ENCODE results near the gene DRD5.

Gene DRD5

DNA sequence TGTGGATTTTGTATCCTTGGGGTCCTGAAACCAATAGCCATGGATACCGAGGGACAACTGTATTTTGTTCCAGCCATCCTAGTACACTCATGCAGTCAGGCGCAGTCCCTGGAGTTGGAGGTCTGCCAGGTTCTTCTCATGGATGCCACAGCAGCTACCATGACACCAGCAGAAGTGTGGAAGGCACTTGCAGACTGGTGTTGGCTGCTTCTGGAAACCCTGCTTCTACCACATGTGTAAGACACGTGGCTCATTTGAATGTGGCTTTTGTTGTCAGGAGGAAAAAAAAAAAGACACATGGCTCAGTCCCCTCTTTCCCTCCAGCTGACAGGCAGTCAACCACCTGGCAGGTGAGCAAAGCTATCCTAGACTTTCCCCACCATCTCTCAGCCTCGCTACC is 19.4 kb downstream of the DRD5 start:
- Histone ChIP-seq H3K79me2 (ENCODE audit: insufficient read depth, low read length) (no peaks in the 10 kb centered on the region), H3K4me1 (ENCODE audit: insufficient read depth, low read length, severe bottlenecking) (no peaks in the 10 kb centered on the region), H3K4me2 (ENCODE audit: low read length) (no peak overlapping the region), H3K36me3 (ENCODE audit: insufficient read depth, low read length) (no peaks in the 10 kb centered on the region), H3K9me2 (ENCODE audit: low read depth, low read length) (no peaks in the 10 kb centered on the region), H3K4me3 (ENCODE audit: low read depth, low read length, poor library complexity, severe bottlenecking) (no peak overlapping the region), H3K27me3 (ENCODE audit: insufficient read depth, low read length) (no peaks in the 10 kb centered on the region), H3K27ac (ENCODE audit: low read depth, low read length, poor library complexity, severe bottlenecking) (no peak overlapping the region), H3K9me3 (ENCODE audit: low read length) (no peaks in the 10 kb centered on the region), H2AFZ (ENCODE audit: low read length) (no peak overlapping the region), H4K20me1 (ENCODE audit: insufficient read depth, low read length) (no peaks in the 10 kb centered on the region), H3K9ac (ENCODE audit: low read length) (no peak overlapping the region), H3F3A (ENCODE audit: insufficient read depth, low read length) (no peaks in the 10 kb centered on the region)
- TF ChIP-seq, protein P1, sequence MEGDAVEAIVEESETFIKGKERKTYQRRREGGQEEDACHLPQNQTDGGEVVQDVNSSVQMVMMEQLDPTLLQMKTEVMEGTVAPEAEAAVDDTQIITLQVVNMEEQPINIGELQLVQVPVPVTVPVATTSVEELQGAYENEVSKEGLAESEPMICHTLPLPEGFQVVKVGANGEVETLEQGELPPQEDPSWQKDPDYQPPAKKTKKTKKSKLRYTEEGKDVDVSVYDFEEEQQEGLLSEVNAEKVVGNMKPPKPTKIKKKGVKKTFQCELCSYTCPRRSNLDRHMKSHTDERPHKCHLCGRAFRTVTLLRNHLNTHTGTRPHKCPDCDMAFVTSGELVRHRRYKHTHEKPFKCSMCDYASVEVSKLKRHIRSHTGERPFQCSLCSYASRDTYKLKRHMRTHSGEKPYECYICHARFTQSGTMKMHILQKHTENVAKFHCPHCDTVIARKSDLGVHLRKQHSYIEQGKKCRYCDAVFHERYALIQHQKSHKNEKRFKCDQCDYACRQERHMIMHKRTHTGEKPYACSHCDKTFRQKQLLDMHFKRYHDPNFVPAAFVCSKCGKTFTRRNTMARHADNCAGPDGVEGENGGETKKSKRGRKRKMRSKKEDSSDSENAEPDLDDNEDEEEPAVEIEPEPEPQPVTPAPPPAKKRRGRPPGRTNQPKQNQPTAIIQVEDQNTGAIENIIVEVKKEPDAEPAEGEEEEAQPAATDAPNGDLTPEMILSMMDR (IDR thresholded peaks at IDR 0.05; ENCODE audit: low read length) = no peak

DNA sequence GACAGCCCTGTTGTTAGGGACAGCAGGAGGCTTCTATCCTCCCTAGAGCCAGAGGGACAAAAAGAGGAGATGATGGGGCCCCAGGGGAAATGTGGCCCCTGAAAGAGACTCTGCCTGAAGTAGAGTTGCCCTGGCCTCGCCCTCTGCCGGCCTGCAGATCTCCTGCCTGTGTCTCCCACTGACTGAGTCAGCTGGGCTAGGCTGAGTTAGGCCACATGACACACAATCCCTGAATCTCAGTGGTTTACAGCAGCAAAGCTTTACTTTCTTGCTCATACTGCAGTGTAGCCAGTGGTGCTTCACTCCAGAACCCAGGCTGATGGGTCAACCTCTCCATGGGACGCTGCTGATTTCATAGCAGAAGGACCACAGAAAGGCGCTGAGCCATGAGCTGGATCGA is 23.5 kb downstream of the DRD5 start:
- Histone ChIP-seq H3K4me3 (ENCODE audit: low read depth, low read length, poor library complexity, severe bottlenecking) (no peak overlapping the region), H3K4me2 (ENCODE audit: low read length) (no peak overlapping the region), H4K20me1 (ENCODE audit: insufficient read depth, low read length) (no peaks in the 10 kb centered on the region), H3K79me2 (ENCODE audit: insufficient read depth, low read length) (no peaks in the 10 kb centered on the region), H3K27me3 (ENCODE audit: insufficient read depth, low read length) (no peaks in the 10 kb centered on the region), H3K36me3 (ENCODE audit: insufficient read depth, low read length) (no peaks in the 10 kb centered on the region), H3K9ac (ENCODE audit: low read length) (no peak overlapping the region), H3K4me1 (ENCODE audit: insufficient read depth, low read length, severe bottlenecking) (no peaks in the 10 kb centered on the region), H3K9me3 (ENCODE audit: low read length) (no peaks in the 10 kb centered on the region), H3K27ac (ENCODE audit: low read depth, low read length, poor library complexity, severe bottlenecking) (no peak overlapping the region), H3F3A (ENCODE audit: insufficient read depth, low read length) (no peaks in the 10 kb centered on the region), H3K9me2 (ENCODE audit: low read depth, low read length) (no peaks in the 10 kb centered on the region), H2AFZ (ENCODE audit: low read length) (no peak overlapping the region)
- TF ChIP-seq EZH2 (IDR thresholded peaks at IDR 0.05; ENCODE audit: borderline replicate concordance, low read length) = no peak
- TF ChIP-seq, protein P1 (IDR thresholded peaks at IDR 0.05; ENCODE audit: low read length) = no peak

DNA sequence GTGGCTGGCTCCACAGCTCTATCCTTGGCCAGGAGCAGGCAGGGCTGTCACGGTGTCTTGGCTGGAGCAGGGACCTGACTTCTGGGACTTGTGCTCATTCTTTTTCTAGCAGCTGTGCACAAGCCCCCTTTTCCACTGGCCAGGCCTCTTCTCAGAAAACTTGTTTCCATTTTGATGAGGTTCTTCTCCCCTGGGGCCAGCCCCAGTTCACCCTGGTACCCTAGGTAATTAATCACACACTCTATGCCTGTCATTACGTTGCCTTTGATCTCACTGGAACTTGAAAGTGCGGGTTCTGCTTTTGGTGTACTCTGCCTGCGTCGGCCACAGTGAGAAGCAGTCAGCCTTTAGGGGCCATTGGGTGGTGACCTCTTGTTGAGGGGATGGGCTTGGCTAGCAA is 26.6 kb downstream of the DRD5 start:
- TF ChIP-seq, protein P1 (IDR thresholded peaks at IDR 0.05; ENCODE audit: low read length) = no peak
- no peak for TF ChIP-seq EZH2 (IDR thresholded peaks at IDR 0.05; ENCODE audit: borderline replicate concordance, low read length)
- Histone ChIP-seq H3K79me2 (ENCODE audit: insufficient read depth, low read length) (no peaks in the 10 kb centered on the region), H3K9me2 (ENCODE audit: low read depth, low read length) (no peaks in the 10 kb centered on the region)

More for the DNA sequence above, 26.6 kb downstream of the DRD5 start:
- Histone ChIP-seq H3K27ac (ENCODE audit: low read depth, low read length, poor library complexity, severe bottlenecking) (no peak overlapping the region), H2AFZ (ENCODE audit: low read length) (no peak overlapping the region), H3K4me1 (ENCODE audit: insufficient read depth, low read length, severe bottlenecking) (no peaks in the 10 kb centered on the region), H3K4me3 (ENCODE audit: low read depth, low read length, poor library complexity, severe bottlenecking) (no peak overlapping the region), H3K9ac (ENCODE audit: low read length) (no peak overlapping the region), H3K4me2 (ENCODE audit: low read length) (no peak overlapping the region), H3F3A (ENCODE audit: insufficient read depth, low read length) (no peaks in the 10 kb centered on the region), H3K9me3 (ENCODE audit: low read length) (no peaks in the 10 kb centered on the region), H3K36me3 (ENCODE audit: insufficient read depth, low read length) (no peaks in the 10 kb centered on the region), H4K20me1 (ENCODE audit: insufficient read depth, low read length) (no peaks in the 10 kb centered on the region), H3K27me3 (ENCODE audit: insufficient read depth, low read length) (no peaks in the 10 kb centered on the region)

All from OCI-LY1 (cell line).